ENCODE measurements around the gene MOB1B. TPM values are rescaled to one million over a fixed set of nuclear protein-coding genes. Genes with fewer than 3 reads are reported as not detected.
A peak's percentile ranks its signal among the peaks of the same experiment; 100 is the strongest.

MOB1B gene
- total RNA-seq, 2 donors from 2014 or later = 7.7 to 14.0 TPM

DNA sequence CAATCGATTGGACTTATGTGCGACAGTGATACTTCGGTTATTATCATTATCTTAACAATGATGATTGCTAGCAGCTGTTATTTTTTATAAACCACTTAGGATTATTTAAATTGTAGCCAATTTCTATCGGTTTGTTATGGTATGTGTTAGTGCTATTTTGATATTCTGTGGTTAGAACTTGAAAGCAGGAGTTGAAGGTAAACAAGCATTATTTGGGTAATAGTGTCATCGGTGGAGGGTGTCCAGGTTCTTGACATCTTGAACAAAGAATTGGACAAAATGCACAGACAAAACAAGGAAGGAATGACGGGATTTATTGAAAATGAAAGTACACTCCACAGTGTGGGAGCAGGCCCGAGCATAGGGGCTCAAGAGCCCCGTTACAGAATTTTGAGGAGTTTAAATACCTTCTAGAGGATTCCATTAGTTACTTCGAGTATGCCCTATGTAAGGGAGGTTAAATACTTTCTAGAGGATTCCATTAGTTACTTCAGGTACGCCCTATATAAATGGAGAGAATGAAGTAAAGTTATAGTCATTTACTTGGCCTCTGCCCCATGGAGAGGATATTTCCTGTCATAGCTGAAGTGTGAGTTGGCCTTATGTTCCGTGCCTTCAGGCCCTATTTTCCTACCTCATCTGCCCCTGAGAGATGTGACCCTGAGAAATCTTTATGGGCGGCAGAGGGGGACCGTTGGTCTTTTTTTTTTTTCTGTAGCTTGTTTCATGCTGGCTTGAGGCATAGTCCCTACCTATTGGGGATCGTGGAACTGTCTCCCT lies 13.1 kb downstream of the MOB1B start:
- Histone ChIP-seq H3K9me3 (no peaks in the 10 kb centered on the region), H3K4me3 (no peak overlapping the region), H3K36me3 (no peaks in the 10 kb centered on the region), H3K4me1 (peaks cover 0 to 11% of the 10 kb centered on the region in 2 donors), H3K27ac (no peak overlapping the region), H3K27me3 (no peaks in the 10 kb centered on the region)
- TF ChIP-seq, protein P1, sequence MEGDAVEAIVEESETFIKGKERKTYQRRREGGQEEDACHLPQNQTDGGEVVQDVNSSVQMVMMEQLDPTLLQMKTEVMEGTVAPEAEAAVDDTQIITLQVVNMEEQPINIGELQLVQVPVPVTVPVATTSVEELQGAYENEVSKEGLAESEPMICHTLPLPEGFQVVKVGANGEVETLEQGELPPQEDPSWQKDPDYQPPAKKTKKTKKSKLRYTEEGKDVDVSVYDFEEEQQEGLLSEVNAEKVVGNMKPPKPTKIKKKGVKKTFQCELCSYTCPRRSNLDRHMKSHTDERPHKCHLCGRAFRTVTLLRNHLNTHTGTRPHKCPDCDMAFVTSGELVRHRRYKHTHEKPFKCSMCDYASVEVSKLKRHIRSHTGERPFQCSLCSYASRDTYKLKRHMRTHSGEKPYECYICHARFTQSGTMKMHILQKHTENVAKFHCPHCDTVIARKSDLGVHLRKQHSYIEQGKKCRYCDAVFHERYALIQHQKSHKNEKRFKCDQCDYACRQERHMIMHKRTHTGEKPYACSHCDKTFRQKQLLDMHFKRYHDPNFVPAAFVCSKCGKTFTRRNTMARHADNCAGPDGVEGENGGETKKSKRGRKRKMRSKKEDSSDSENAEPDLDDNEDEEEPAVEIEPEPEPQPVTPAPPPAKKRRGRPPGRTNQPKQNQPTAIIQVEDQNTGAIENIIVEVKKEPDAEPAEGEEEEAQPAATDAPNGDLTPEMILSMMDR (IDR thresholded peaks at IDR 0.05) = no peak
- DNase-seq (ENCODE audit: low spot score) = no peak

DNA sequence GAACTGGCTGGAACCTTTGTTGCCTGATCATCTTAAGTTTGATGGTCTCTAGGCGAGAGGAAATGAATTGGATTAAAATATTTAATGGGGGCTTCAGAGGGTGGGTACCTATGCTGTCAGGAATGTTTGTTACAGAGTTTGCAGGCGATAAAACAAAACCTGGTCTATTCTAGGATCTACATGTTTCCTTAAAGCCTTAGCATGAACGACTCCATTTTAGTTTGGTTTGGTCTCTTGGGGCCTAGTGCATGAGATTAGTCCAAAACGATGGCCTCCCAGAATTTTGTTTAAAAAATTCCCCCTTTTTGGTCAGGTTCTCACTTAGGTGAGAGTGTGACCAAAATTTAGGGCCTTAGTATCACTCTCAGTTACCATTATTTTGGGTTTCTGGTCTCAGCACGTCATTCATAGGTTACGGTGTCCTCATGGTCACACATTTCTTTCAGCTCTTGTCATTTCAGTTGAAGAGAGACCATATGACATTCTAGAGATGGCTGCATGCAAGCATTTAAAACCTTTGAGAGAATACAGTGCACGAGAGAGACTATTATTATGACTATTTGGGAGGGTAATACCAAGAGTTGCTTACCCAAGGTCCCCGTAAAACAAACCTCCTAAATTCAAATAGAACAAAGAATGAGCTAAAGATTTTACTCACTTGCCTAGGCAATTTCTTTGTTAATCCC lies 13.8 kb downstream of the MOB1B start:
- DNase-seq (ENCODE audit: low spot score) = no peak
- Histone ChIP-seq H3K27ac (no peak overlapping the region), H3K4me3 (no peak overlapping the region), H3K9me3 (no peaks in the 10 kb centered on the region), H3K36me3 (no peaks in the 10 kb centered on the region), H3K27me3 (no peaks in the 10 kb centered on the region), H3K4me1 (peaks cover 0 to 11% of the 10 kb centered on the region in 2 donors)
- TF ChIP-seq, protein P1 (IDR thresholded peaks at IDR 0.05) = no peak

DNA sequence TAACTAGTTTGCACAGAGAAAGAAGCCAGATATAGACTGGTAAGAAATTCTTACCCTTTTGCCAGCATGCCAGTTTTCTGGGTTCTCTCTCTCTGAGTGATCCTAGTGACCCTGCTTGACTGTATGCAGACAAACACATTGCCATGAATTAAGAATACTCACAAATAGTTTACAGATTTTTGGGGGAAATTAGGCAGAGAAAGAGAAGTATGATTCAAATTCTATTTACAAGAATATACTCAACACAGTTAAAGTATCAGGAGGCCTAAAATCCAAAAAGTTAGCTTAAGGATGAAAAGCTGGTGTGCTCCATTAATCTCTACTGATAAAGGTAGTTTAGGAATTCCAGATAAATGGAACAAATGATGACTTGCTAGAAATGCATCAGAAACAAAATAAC lies 18.4 kb downstream of the MOB1B start:
- no peak overlapping the region for H3K4me3 ChIP-seq
- H3K4me1 ChIP-seq = no peaks in the 10 kb centered on the region
- no peak for DNase-seq (ENCODE audit: low spot score)
- TF ChIP-seq, protein P1 (IDR thresholded peaks at IDR 0.05) = no peak
- no peak overlapping the region for H3K27ac ChIP-seq
- no peaks in the 10 kb centered on the region for H3K36me3 ChIP-seq
- H3K9me3 ChIP-seq = no peaks in the 10 kb centered on the region
- H3K27me3 ChIP-seq = no peaks in the 10 kb centered on the region

DNA sequence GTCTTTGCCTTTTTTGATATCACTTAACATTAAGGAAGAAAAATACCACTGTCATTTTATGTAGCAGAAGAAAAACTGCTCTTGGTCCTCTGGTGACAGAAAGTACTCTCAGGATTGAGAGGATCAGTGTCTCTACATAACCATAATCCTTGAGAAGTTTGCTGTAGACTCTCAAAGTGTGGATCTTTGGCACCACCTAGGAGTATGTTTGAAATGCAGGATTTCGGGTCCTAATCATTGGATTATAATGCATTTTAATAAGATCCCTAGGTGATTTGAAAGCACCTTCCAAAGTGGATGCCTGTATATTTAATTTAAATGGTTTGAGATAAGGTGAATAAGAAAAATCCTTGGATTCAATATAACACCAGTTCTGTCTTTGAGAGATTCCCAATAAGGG lies 23.2 kb downstream of the MOB1B start:
- Histone ChIP-seq H3K4me3 (no peak overlapping the region), H3K9me3 (no peaks in the 10 kb centered on the region), H3K4me1 (no peaks in the 10 kb centered on the region), H3K36me3 (no peaks in the 10 kb centered on the region), H3K27ac (no peak overlapping the region), H3K27me3 (no peaks in the 10 kb centered on the region)
- DNase-seq (ENCODE audit: low spot score) = no peak
- TF ChIP-seq, protein P1 (IDR thresholded peaks at IDR 0.05) = peak in 1 of 2 donors; percentile 12

DNA sequence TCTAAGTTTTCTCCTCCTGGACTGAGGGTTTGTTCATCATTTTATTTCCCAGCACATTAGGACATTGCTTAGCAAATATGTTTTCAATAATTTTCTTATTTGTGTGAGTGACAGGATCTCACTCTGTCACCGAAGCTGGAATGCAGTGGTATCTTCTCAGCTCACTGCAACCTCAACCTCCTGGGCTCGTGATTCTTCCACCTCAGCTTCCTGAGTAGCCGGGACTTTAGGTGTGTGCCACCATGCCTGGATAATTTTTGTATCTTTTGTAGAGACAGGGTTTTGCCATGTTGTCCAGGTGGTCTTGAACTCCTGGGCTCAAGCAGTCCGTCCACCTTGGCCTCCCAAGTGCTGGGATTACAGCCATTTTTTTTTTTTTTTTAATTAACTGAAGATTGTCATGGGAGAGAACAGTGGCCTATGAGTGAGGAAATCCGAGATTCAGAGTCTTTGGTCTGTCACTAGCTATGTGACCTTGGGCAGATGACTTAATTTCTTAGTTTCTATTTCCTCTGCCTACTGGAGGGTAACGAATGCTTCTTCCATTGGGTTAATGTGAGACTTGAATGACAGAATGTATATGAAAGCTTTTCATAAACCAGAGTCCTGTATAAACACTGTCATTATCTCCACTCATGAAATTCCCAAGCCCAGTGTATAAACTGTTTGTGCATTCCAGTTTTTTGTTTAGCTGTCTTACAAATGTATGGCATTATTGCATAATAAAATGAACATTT lies 23.9 kb downstream of the MOB1B start:
- H3K36me3 ChIP-seq = no peaks in the 10 kb centered on the region
- no peak overlapping the region for H3K27ac ChIP-seq
- no peak overlapping the region for H3K4me3 ChIP-seq
- TF ChIP-seq, protein P1 (IDR thresholded peaks at IDR 0.05) = no peak
- no peaks in the 10 kb centered on the region for H3K9me3 ChIP-seq
- H3K4me1 ChIP-seq = no peaks in the 10 kb centered on the region
- no peak for DNase-seq (ENCODE audit: low spot score)
- H3K27me3 ChIP-seq = no peaks in the 10 kb centered on the region
